Nucleus accumbens (tissue), 56 donors: ENCODE data around the gene SUSD4.
"Not testable (repeated sequence)": the region's sequence is repeated elsewhere in the genome, so short reads cannot be mapped to it uniquely, and the experiment has no call there.

ENCODE experiments used
- DNase-seq, 56 donors: peaks; one replicate each; lab custom pipeline; 2025; lab: John Stamatoyannopoulos, UW

SUSD4 gene

GRCh38 chr1:223299553-223299952 is 64.4 kb downstream of the SUSD4 start:
- DNase-seq = no peak

- no peak for DNase-seq
Measured at GRCh38 chr1:223298701-223299100, 65.3 kb downstream of the SUSD4 start.

- no peak for DNase-seq
Measured at GRCh38 chr1:223297800-223298199, 66.2 kb downstream of the SUSD4 start.

GRCh38 chr1:223291796-223292195 is 72.2 kb downstream of the SUSD4 start:
- DNase-seq = no peak

- DNase-seq = no peak
Measured at GRCh38 chr1:223290397-223290796, 73.6 kb downstream of the SUSD4 start.

- DNase-seq = no peak
Measured at GRCh38 chr1:223289621-223290020, 74.4 kb downstream of the SUSD4 start.

GRCh38 chr1:223288826-223289225 is 75.2 kb downstream of the SUSD4 start:
- DNase-seq = no peak

- no peak for DNase-seq
Measured at GRCh38 chr1:223285452-223285851, 78.5 kb downstream of the SUSD4 start.

GRCh38 chr1:223283697-223284096 is 80.3 kb downstream of the SUSD4 start:
- DNase-seq = not testable (repeated sequence)

- peak in 10 of 56 donors; percentile 6 to 74 (median 32) for DNase-seq
Measured at GRCh38 chr1:223278311-223278710, 85.7 kb downstream of the SUSD4 start.

- no peak for DNase-seq
Measured at GRCh38 chr1:223276029-223276428, 87.9 kb downstream of the SUSD4 start.

GRCh38 chr1:223273511-223273910 is 90.5 kb downstream of the SUSD4 start:
- DNase-seq = no peak

- no peak for DNase-seq
Measured at GRCh38 chr1:223271085-223271781, 92.7 kb downstream of the SUSD4 start.

GRCh38 chr1:223270155-223270554 is 93.8 kb downstream of the SUSD4 start:
- no peak for DNase-seq

- no peak for DNase-seq
Measured at GRCh38 chr1:223269006-223269405, 95.0 kb downstream of the SUSD4 start.

GRCh38 chr1:223266632-223267172 is 97.3 kb downstream of the SUSD4 start:
- no peak for DNase-seq

GRCh38 chr1:223264983-223265908 is 98.7 kb downstream of the SUSD4 start:
- no peak for DNase-seq

- DNase-seq = no peak
Measured at GRCh38 chr1:223264529-223264928, 99.4 kb downstream of the SUSD4 start.

- DNase-seq = no peak
Measured at GRCh38 chr1:223261914-223262313, 102.1 kb downstream of the SUSD4 start.

GRCh38 chr1:223260712-223261111 is 103.3 kb downstream of the SUSD4 start:
- DNase-seq = no peak

GRCh38 chr1:223259462-223259861 is 104.5 kb downstream of the SUSD4 start:
- DNase-seq = no peak
